ENCODE results near the gene RBM33. TPM values are rescaled to one million over a fixed set of nuclear protein-coding genes. Genes with fewer than 3 reads are reported as not detected.
A peak's percentile ranks its signal among the peaks of the same experiment; 100 is the strongest.

The RBM33 gene
- polyA plus RNA-seq, 3 donors: 15.0 to 27.7 (median 22.2) TPM

- Histone ChIP-seq H3K79me2 (ENCODE audit: insufficient read depth, low read length) (no peaks in the 10 kb centered on the region), H3K9me3 (replicated peaks in 1 of 2; ENCODE audit: control insufficient read depth in 1 of 2, insufficient read depth in 1 of 2, low read length in 2 of 2) (peaks cover 11 to 15% of the 10 kb centered on the region in 2 donors), H3K36me3 (replicated peaks in 1 of 2; ENCODE audit: control insufficient read depth in 1 of 2, insufficient read depth in 2 of 2, low read length in 2 of 2) (no peaks in the 10 kb centered on the region), H3K27ac (ENCODE audit: low read depth in 1 of 2, low read length in 2 of 2) (no peak overlapping the region), H3K27me3 (ENCODE audit: control insufficient read depth in 2 of 2, insufficient read depth in 2 of 2, low read length in 2 of 2) (no peaks in the 10 kb centered on the region), H3K9ac (ENCODE audit: insufficient read depth, low read length, poor library complexity, severe bottlenecking) (no peak overlapping the region), H3K4me2 (replicated peaks; ENCODE audit: extremely low read depth, low read length, poor library complexity, severe bottlenecking) (no peak overlapping the region), H4K20me1 (ENCODE audit: insufficient read depth, low read length) (no peaks in the 10 kb centered on the region), H3K4me3 (replicated peaks in 1 of 3; ENCODE audit: low read depth in 2 of 3, low read length in 3 of 3) (no peak overlapping the region), H2AFZ (ENCODE audit: insufficient read depth, low read depth, low read length, poor library complexity, severe bottlenecking) (no peak overlapping the region), H3K4me1 (ENCODE audit: control insufficient read depth in 1 of 2, insufficient read depth in 2 of 2, low read length in 2 of 2) (no peaks in the 10 kb centered on the region)
- Mint-ChIP-seq H3K4me1 (no peaks in the 10 kb centered on the region), H3K4me3 (no peak overlapping the region), H3K9me3 (peaks cover 20 to 40% (median 27%) of the 10 kb centered on the region in 7 donors), H3K36me3 (no peaks in the 10 kb centered on the region), H3K27ac (no peak overlapping the region), H3K27me3 (ENCODE audit: low read depth in 3 of 3) (peaks cover 5 to 11% (median 6%) of the 10 kb centered on the region in 3 donors)
- WGBS (ENCODE audit: insufficient coverage): no CpG with 5 or more reads among the region's 1 CpG
- TF ChIP-seq, protein P1, sequence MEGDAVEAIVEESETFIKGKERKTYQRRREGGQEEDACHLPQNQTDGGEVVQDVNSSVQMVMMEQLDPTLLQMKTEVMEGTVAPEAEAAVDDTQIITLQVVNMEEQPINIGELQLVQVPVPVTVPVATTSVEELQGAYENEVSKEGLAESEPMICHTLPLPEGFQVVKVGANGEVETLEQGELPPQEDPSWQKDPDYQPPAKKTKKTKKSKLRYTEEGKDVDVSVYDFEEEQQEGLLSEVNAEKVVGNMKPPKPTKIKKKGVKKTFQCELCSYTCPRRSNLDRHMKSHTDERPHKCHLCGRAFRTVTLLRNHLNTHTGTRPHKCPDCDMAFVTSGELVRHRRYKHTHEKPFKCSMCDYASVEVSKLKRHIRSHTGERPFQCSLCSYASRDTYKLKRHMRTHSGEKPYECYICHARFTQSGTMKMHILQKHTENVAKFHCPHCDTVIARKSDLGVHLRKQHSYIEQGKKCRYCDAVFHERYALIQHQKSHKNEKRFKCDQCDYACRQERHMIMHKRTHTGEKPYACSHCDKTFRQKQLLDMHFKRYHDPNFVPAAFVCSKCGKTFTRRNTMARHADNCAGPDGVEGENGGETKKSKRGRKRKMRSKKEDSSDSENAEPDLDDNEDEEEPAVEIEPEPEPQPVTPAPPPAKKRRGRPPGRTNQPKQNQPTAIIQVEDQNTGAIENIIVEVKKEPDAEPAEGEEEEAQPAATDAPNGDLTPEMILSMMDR (IDR thresholded peaks at IDR 0.05): no peak
- no peak for DNase-seq
- intact Hi-C loops (cut with micrococcal nuclease): no loop called here
Measured at GRCh38 chr7:155629171-155629570, 15.3 kb upstream of the RBM33 start.

DNA sequence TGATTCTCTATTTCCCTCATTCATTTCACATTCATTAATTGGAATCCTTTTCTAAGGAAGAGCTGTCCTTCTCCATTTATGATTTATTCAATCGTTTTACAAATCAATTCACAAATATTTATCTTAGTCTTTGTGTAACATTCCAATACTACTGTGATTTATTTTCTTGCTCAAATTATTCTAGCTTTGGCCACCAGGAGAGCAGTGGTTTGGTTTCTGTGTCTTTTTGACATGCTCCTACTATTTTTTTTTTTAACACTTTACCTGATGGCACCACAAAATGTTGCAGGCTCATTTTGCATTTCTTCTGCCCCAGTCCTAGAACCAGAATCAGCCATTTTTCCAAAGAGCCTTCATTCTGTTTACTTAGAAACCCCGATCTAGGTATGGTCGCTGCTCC lies 13.3 kb upstream of the RBM33 start:
- intact Hi-C loops (cut with micrococcal nuclease): no loop called here
- Mint-ChIP-seq H3K27ac (no peak overlapping the region), H3K4me3 (peak overlapping the region in 1 of 2 donors; percentile 8), H3K36me3 (no peaks in the 10 kb centered on the region), H3K27me3 (ENCODE audit: low read depth in 3 of 3) (peaks cover 5 to 15% (median 6%) of the 10 kb centered on the region in 3 donors), H3K4me1 (no peaks in the 10 kb centered on the region), H3K9me3 (peaks cover 24 to 42% (median 32%) of the 10 kb centered on the region in 7 donors)
- Histone ChIP-seq H3K9ac (ENCODE audit: insufficient read depth, low read length, poor library complexity, severe bottlenecking) (no peak overlapping the region), H3K36me3 (replicated peaks in 1 of 2; ENCODE audit: control insufficient read depth in 1 of 2, insufficient read depth in 2 of 2, low read length in 2 of 2) (no peaks in the 10 kb centered on the region), H3K4me2 (replicated peaks; ENCODE audit: extremely low read depth, low read length, poor library complexity, severe bottlenecking) (no peak overlapping the region), H3K9me3 (replicated peaks in 1 of 2; ENCODE audit: control insufficient read depth in 1 of 2, insufficient read depth in 1 of 2, low read length in 2 of 2) (peaks cover 9 to 21% of the 10 kb centered on the region in 2 donors), H4K20me1 (ENCODE audit: insufficient read depth, low read length) (no peaks in the 10 kb centered on the region), H3K27me3 (ENCODE audit: control insufficient read depth in 2 of 2, insufficient read depth in 2 of 2, low read length in 2 of 2) (no peaks in the 10 kb centered on the region), H3K27ac (ENCODE audit: low read depth in 1 of 2, low read length in 2 of 2) (no peak overlapping the region), H3K79me2 (ENCODE audit: insufficient read depth, low read length) (no peaks in the 10 kb centered on the region), H2AFZ (ENCODE audit: insufficient read depth, low read depth, low read length, poor library complexity, severe bottlenecking) (no peak overlapping the region), H3K4me1 (ENCODE audit: control insufficient read depth in 1 of 2, insufficient read depth in 2 of 2, low read length in 2 of 2) (no peaks in the 10 kb centered on the region), H3K4me3 (replicated peaks in 1 of 3; ENCODE audit: low read depth in 2 of 3, low read length in 3 of 3) (no peak overlapping the region)
- no CpG with 5 or more reads among the region's 3 CpGs for WGBS (ENCODE audit: insufficient coverage)
- no peak for DNase-seq
- TF ChIP-seq, protein P1 (IDR thresholded peaks at IDR 0.05): no peak
